HAP-1 (cell line): ENCODE results near the gene LRRC51.

Source experiments
- DNase-seq, 2 experiments: peaks; one replicate each; pipeline ENCODE4 v3.0.0-alpha.2; 2016 to 2020; ENCODE audit warnings: low spot score in 2 of 2
- H3K27me3 ChIP-seq: fragments of 250-450 bp; sonication (Bioruptor Pico); 2 replicates; pipeline ENCODE4 v1.5.1; 2020; ENCODE audit warnings: low read depth, mild to moderate bottlenecking, moderate library complexity
- H3K36me3 ChIP-seq: fragments of 250-450 bp; sonication (Bioruptor Pico); replicated peaks from 2 replicates; pipeline ENCODE4 v1.5.1; 2020; ENCODE audit warnings: mild to moderate bottlenecking
- H3K4me1 ChIP-seq: fragments of 250-450 bp; sonication (Bioruptor Pico); 2 replicates; pipeline ENCODE4 v1.5.1; 2020; ENCODE audit warnings: mild to moderate bottlenecking
- H3K4me3 ChIP-seq: fragments of 250-450 bp; sonication (Bioruptor Pico); 2 replicates; pipeline ENCODE4 v1.5.1; 2020; ENCODE audit warnings: mild to moderate bottlenecking, moderate library complexity
- H3K9me3 ChIP-seq: fragments of 250-450 bp; sonication (Bioruptor Pico); 2 replicates; pipeline ENCODE4 v1.5.1; 2020; ENCODE audit warnings: mild to moderate bottlenecking, moderate library complexity
- in situ Hi-C: fragments of 300-500 bp; cut with MboI; formaldehyde crosslinking; loops from 3 replicates; pipeline ENCODE4 v1.14.3; 2020; ENCODE audit warnings: low sequenced_read_pairs, inconsistent platforms, mixed read lengths

The LRRC51 gene

GRCh38 chr11:72058416-72059034, 22.1 kb upstream of the LRRC51 start:
- in situ Hi-C loops, result no loop called here
- H3K4me3 ChIP-seq, result no peak overlapping the region
- H3K9me3 ChIP-seq, result no peaks in the 10 kb centered on the region
- DNase-seq, result no peak
- H3K36me3 ChIP-seq, result peaks cover 8% of the 10 kb centered on the region; the same call in 1 of the 2 replicates
- no peaks in the 10 kb centered on the region for H3K27me3 ChIP-seq
- H3K4me1 ChIP-seq, result 0 out of 2 replicates have a peak, but pooled peaks cover 4% of the 10 kb centered on the region

- Histone ChIP-seq H3K4me1 (no peaks in the 10 kb centered on the region), H3K27me3 (no peaks in the 10 kb centered on the region), H3K4me3 (no peak overlapping the region), H3K36me3 (peaks cover 23% of the 10 kb centered on the region), H3K9me3 (no peaks in the 10 kb centered on the region)
- DNase-seq, result no peak
- in situ Hi-C loops, result no loop called here
Observed at GRCh38 chr11:72061739-72062396, 18.8 kb upstream of the LRRC51 start.

GRCh38 chr11:72066855-72067254, 13.8 kb upstream of the LRRC51 start:
- in situ Hi-C loops, result no loop called here
- peaks cover 43% of the 10 kb centered on the region for H3K36me3 ChIP-seq
- no peak for DNase-seq

GRCh38 chr11:72067266-72067665, 13.4 kb upstream of the LRRC51 start:
- no peaks in the 10 kb centered on the region for H3K4me1 ChIP-seq
- in situ Hi-C loops, result no loop called here
- H3K9me3 ChIP-seq, result no peaks in the 10 kb centered on the region
- H3K4me3 ChIP-seq, result no peak overlapping the region
- H3K36me3 ChIP-seq, result peaks cover 43% of the 10 kb centered on the region
- no peaks in the 10 kb centered on the region for H3K27me3 ChIP-seq
- DNase-seq, result no peak

More at GRCh38 chr11:72066855-72067254, 13.8 kb upstream of the LRRC51 start:
- H3K9me3 ChIP-seq, result no peaks in the 10 kb centered on the region
- H3K4me3 ChIP-seq, result no peak overlapping the region
- H3K27me3 ChIP-seq, result no peaks in the 10 kb centered on the region
- no peaks in the 10 kb centered on the region for H3K4me1 ChIP-seq

GRCh38 chr11:72067676-72068075, 13.0 kb upstream of the LRRC51 start:
- H3K4me1 ChIP-seq, result no peaks in the 10 kb centered on the region

GRCh38 chr11:72069200-72069599, 11.4 kb upstream of the LRRC51 start:
- in situ Hi-C loops, result no loop called here
- no peak for DNase-seq
- Histone ChIP-seq H3K9me3 (no peaks in the 10 kb centered on the region), H3K4me1 (no peaks in the 10 kb centered on the region), H3K27me3 (no peaks in the 10 kb centered on the region), H3K4me3 (no peak overlapping the region), H3K36me3 (peaks cover 38% of the 10 kb centered on the region)

More at GRCh38 chr11:72067676-72068075, 13.0 kb upstream of the LRRC51 start:
- H3K9me3 ChIP-seq, result no peaks in the 10 kb centered on the region
- H3K36me3 ChIP-seq, result peaks cover 41% of the 10 kb centered on the region
- no peak for DNase-seq
- in situ Hi-C loops, result no loop called here
- H3K4me3 ChIP-seq, result no peak overlapping the region
- H3K27me3 ChIP-seq, result no peaks in the 10 kb centered on the region

GRCh38 chr11:72069787-72070251, 10.8 kb upstream of the LRRC51 start:
- Histone ChIP-seq H3K36me3 (peaks cover 34% of the 10 kb centered on the region), H3K9me3 (no peaks in the 10 kb centered on the region), H3K27me3 (no peaks in the 10 kb centered on the region), H3K4me1 (no peaks in the 10 kb centered on the region), H3K4me3 (no peak overlapping the region)
- no peak for DNase-seq
- in situ Hi-C loops, result no loop called here

- Histone ChIP-seq H3K36me3 (peaks cover 36% of the 10 kb centered on the region), H3K4me1 (no peaks in the 10 kb centered on the region), H3K27me3 (no peaks in the 10 kb centered on the region), H3K4me3 (no peak overlapping the region), H3K9me3 (no peaks in the 10 kb centered on the region)
- DNase-seq, result no peak
- in situ Hi-C loops, result no loop called here
Observed at GRCh38 chr11:72070491-72070890, 10.2 kb upstream of the LRRC51 start.

GRCh38 chr11:72072348-72072747, 8.3 kb upstream of the LRRC51 start:
- H3K4me1 ChIP-seq, result no peaks in the 10 kb centered on the region
- no peaks in the 10 kb centered on the region for H3K27me3 ChIP-seq
- no peaks in the 10 kb centered on the region for H3K9me3 ChIP-seq
- peaks cover 26% of the 10 kb centered on the region for H3K36me3 ChIP-seq
- in situ Hi-C loops, result no loop called here
- H3K4me3 ChIP-seq, result no peak overlapping the region
- DNase-seq, result no peak

- Histone ChIP-seq H3K9me3 (no peaks in the 10 kb centered on the region), H3K36me3 (peaks cover 11% of the 10 kb centered on the region), H3K4me3 (no peak overlapping the region), H3K4me1 (peaks cover 8% of the 10 kb centered on the region), H3K27me3 (no peaks in the 10 kb centered on the region)
- in situ Hi-C loops, result no loop called here
- DNase-seq, result no peak
Observed at GRCh38 chr11:72075109-72075508, 5.5 kb upstream of the LRRC51 start.

GRCh38 chr11:72075756-72076155, 4.9 kb upstream of the LRRC51 start:
- H3K9me3 ChIP-seq, result no peaks in the 10 kb centered on the region
- no peak overlapping the region for H3K4me3 ChIP-seq
- H3K36me3 ChIP-seq, result peaks cover 11% of the 10 kb centered on the region
- in situ Hi-C loops, result no loop called here
- no peak for DNase-seq
- no peaks in the 10 kb centered on the region for H3K27me3 ChIP-seq
- H3K4me1 ChIP-seq, result peaks cover 8% of the 10 kb centered on the region

- in situ Hi-C loops, result no loop called here
- H3K27me3 ChIP-seq, result no peaks in the 10 kb centered on the region
- H3K36me3 ChIP-seq, result peaks cover 10% of the 10 kb centered on the region
- H3K9me3 ChIP-seq, result no peaks in the 10 kb centered on the region
- H3K4me1 ChIP-seq, result peaks cover 11% of the 10 kb centered on the region
- H3K4me3 ChIP-seq, result peak overlapping the region; percentile 79
- no peak for DNase-seq
Observed at GRCh38 chr11:72078477-72078876, 2.2 kb upstream of the LRRC51 start.

- Histone ChIP-seq H3K27me3 (no peaks in the 10 kb centered on the region), H3K4me1 (peaks cover 11% of the 10 kb centered on the region), H3K9me3 (no peaks in the 10 kb centered on the region), H3K36me3 (0 out of 2 replicates have a peak, but pooled peaks cover 9% of the 10 kb centered on the region), H3K4me3 (peak overlapping the region; percentile 79)
- peak in 1 of 2 experiments; percentile 50 for DNase-seq
- in situ Hi-C loops, result no loop called here
Observed at GRCh38 chr11:72079819-72080325, 778 bp upstream of the LRRC51 start.

GRCh38 chr11:72081184-72081644, 564 bp downstream of the LRRC51 start:
- H3K27me3 ChIP-seq, result no peaks in the 10 kb centered on the region
- no peaks in the 10 kb centered on the region; the same call in 1 of the 2 replicates for H3K36me3 ChIP-seq
- in situ Hi-C loops, result no loop called here
- no peaks in the 10 kb centered on the region for H3K9me3 ChIP-seq
- H3K4me1 ChIP-seq, result peaks cover 11% of the 10 kb centered on the region
- peak overlapping the region; percentile 79 for H3K4me3 ChIP-seq
- DNase-seq, result no peak
